Ovary (tissue), 3 donors: ENCODE data around the gene SPCS1.

Experiments
- POLR2A ChIP-seq: fragments of 450-650 bp; IDR thresholded peaks from one replicate; pipeline ENCODE4 v1.6.1; 2017; ENCODE audit warnings: antibody characterized with exemption, mild to moderate bottlenecking, moderate library complexity
- TF ChIP-seq, protein P1 (sequence below), 3 donors: fragments of 450-650 bp in 2 of 3; fragments of 200-600 bp in 1 of 3; IDR thresholded peaks; one replicate each; pipeline versions ENCODE4 v1.5.1 to v1.8.0; 2016 to 2022; ENCODE audit warnings: antibody characterized with exemption in 3 of 3, mild to moderate bottlenecking in 1 of 3
- donor health status: DM: no; HTN: no; CAD: no.

DNA sequence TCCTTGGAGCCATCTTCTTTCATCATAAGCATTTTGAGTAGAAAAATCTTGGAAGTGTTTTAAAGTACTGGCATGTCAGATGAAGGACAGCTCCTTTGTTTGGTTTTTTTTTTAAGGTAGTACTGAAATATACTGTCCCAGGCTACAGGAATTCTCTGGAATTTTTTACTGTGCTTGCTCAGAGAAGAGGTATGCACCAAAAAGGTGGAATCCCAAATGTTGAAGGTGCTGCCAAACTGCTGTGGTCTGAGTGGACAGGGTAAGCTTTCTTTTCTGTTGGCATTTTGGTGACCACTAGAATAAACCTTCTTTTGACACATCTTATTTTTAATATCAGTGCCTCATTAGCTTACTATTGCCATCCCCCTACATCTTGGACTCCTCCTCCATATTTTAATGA, 12.8 kb upstream of the SPCS1 start:
- TF ChIP-seq, protein P1, sequence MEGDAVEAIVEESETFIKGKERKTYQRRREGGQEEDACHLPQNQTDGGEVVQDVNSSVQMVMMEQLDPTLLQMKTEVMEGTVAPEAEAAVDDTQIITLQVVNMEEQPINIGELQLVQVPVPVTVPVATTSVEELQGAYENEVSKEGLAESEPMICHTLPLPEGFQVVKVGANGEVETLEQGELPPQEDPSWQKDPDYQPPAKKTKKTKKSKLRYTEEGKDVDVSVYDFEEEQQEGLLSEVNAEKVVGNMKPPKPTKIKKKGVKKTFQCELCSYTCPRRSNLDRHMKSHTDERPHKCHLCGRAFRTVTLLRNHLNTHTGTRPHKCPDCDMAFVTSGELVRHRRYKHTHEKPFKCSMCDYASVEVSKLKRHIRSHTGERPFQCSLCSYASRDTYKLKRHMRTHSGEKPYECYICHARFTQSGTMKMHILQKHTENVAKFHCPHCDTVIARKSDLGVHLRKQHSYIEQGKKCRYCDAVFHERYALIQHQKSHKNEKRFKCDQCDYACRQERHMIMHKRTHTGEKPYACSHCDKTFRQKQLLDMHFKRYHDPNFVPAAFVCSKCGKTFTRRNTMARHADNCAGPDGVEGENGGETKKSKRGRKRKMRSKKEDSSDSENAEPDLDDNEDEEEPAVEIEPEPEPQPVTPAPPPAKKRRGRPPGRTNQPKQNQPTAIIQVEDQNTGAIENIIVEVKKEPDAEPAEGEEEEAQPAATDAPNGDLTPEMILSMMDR (IDR thresholded peaks at IDR 0.05): no peak
- no peak for TF ChIP-seq POLR2A
